Nucleus accumbens (tissue), 56 donors: ENCODE measurements around the gene CLIC5.

Source experiments
- DNase-seq, 56 donors: peaks; one replicate each; lab custom pipeline; 2025; lab: John Stamatoyannopoulos, UW

CLIC5 gene

GRCh38 chr6:45967363-45967762, 48.3 kb downstream of the CLIC5 start:
- DNase-seq = no peak

GRCh38 chr6:45966797-45967196, 48.9 kb downstream of the CLIC5 start:
- DNase-seq = no peak

GRCh38 chr6:45966340-45966739, 49.3 kb downstream of the CLIC5 start:
- no peak for DNase-seq

GRCh38 chr6:45965792-45966191, 49.9 kb downstream of the CLIC5 start:
- DNase-seq = no peak

GRCh38 chr6:45965007-45965406, 50.7 kb downstream of the CLIC5 start:
- DNase-seq = no peak

- DNase-seq = no peak
These were observed 51.4 kb downstream of the CLIC5 start for GRCh38 chr6:45964300-45964699.

- DNase-seq = no peak
These were observed 51.8 kb downstream of the CLIC5 start for GRCh38 chr6:45963896-45964295.

GRCh38 chr6:45961125-45961524, 54.5 kb downstream of the CLIC5 start:
- DNase-seq = no peak

GRCh38 chr6:45959534-45960145, 56.0 kb downstream of the CLIC5 start:
- DNase-seq = no peak

- no peak for DNase-seq
These were observed 59.0 kb downstream of the CLIC5 start for GRCh38 chr6:45956663-45957062.

GRCh38 chr6:45956176-45956575, 59.5 kb downstream of the CLIC5 start:
- DNase-seq = no peak

- DNase-seq = no peak
These were observed 60.1 kb downstream of the CLIC5 start for GRCh38 chr6:45955597-45955996.

- no peak for DNase-seq
These were observed 63.1 kb downstream of the CLIC5 start for GRCh38 chr6:45952546-45952945.

GRCh38 chr6:45952168-45952529, 63.5 kb downstream of the CLIC5 start:
- DNase-seq = no peak

GRCh38 chr6:45951321-45952167, 64.1 kb downstream of the CLIC5 start:
- DNase-seq = no peak

GRCh38 chr6:45949256-45949655, 66.4 kb downstream of the CLIC5 start:
- DNase-seq = no peak

GRCh38 chr6:45947807-45948206, 67.9 kb downstream of the CLIC5 start:
- no peak for DNase-seq

- no peak for DNase-seq
These were observed 68.8 kb downstream of the CLIC5 start for GRCh38 chr6:45946887-45947286.

- DNase-seq = no peak
These were observed 69.3 kb downstream of the CLIC5 start for GRCh38 chr6:45946352-45946751.

- no peak for DNase-seq
These were observed 72.7 kb downstream of the CLIC5 start for GRCh38 chr6:45942953-45943352.

- DNase-seq = no peak
These were observed 81.8 kb downstream of the CLIC5 start for GRCh38 chr6:45933855-45934254.

- no peak for DNase-seq
These were observed 84.4 kb downstream of the CLIC5 start for GRCh38 chr6:45931232-45931631.
